22Rv1 (cell line): ENCODE data around the gene SLC2A1.

ENCODE experiments used
- CTCF ChIP-seq: fragments of 450-650 bp; IDR thresholded peaks from 2 replicates; pipeline ENCODE4 v1.5.1; 2017; ENCODE audit warnings: mild to moderate bottlenecking
- ZFX ChIP-seq: fragments of 450-650 bp; IDR thresholded peaks from 2 replicates; pipeline ENCODE4 v1.6.1; 2017; ENCODE audit warnings: antibody characterized with exemption, borderline replicate concordance

GRCh38 chr1:42927274-42927841, 31.3 kb downstream of the SLC2A1 start:
- no peak for TF ChIP-seq CTCF
- no peak for TF ChIP-seq ZFX
